Astrocyte (in vitro differentiated cells and primary cell): ENCODE results near the gene GATA6. TPM values are rescaled to one million over a fixed set of nuclear protein-coding genes. Genes with fewer than 3 reads are reported as not detected.

Source experiments
- DNase-seq: peaks from one replicate; pipeline ENCODE4 v3.0.0-alpha.2; 2010; ENCODE audit warnings: low read depth
- FAIRE-seq: peaks from 2 replicates; lab custom pipeline; 2011; peaks lifted over from hg19 to GRCh38; lab: Jason Lieb, UNC
- H2AFZ ChIP-seq: 2 replicates; pipeline ENCODE4 v1.6.0; 2012; ENCODE audit warnings: low read depth, low read length, inconsistent platforms
- H3K27ac ChIP-seq: 2 replicates; pipeline ENCODE4 v1.5.1; 2011; ENCODE audit warnings: low read depth, low read length, inconsistent platforms
- H3K27me3 ChIP-seq: 2 replicates; pipeline ENCODE4 v1.6.0; 2011; ENCODE audit warnings: low read length, inconsistent platforms; ENCODE audit not compliant: insufficient read depth
- H3K36me3 ChIP-seq: 2 replicates; pipeline ENCODE4 v1.5.1; 2011; ENCODE audit warnings: low read length, inconsistent platforms; ENCODE audit not compliant: insufficient read depth
- H3K4me1 ChIP-seq: 2 replicates; pipeline ENCODE4 v1.5.1; 2011; ENCODE audit warnings: low read length, inconsistent platforms; ENCODE audit not compliant: insufficient read depth
- H3K4me2 ChIP-seq: 2 replicates; pipeline ENCODE4 v1.6.0; 2012; ENCODE audit warnings: low read length, inconsistent platforms
- H3K4me3 ChIP-seq: 2 replicates; pipeline ENCODE4 v1.5.1; 2011; ENCODE audit warnings: low read depth, mild to moderate bottlenecking, low read length, inconsistent platforms; ENCODE audit not compliant: insufficient read depth
- H3K79me2 ChIP-seq: 2 replicates; pipeline ENCODE4 v1.6.0; 2012; ENCODE audit warnings: mild to moderate bottlenecking, low read length, inconsistent platforms; ENCODE audit not compliant: insufficient read depth
- H3K9ac ChIP-seq: 2 replicates; pipeline ENCODE4 v1.6.0; 2012; ENCODE audit warnings: mild to moderate bottlenecking, low read length, inconsistent platforms
- H3K9me3 ChIP-seq: 2 replicates; pipeline ENCODE4 v1.5.1; 2012; ENCODE audit warnings: low read depth, mild to moderate bottlenecking, low read length, inconsistent platforms; ENCODE audit not compliant: insufficient read depth
- H4K20me1 ChIP-seq: 2 replicates; pipeline ENCODE4 v1.6.0; 2012; ENCODE audit warnings: low read length, inconsistent platforms; ENCODE audit not compliant: insufficient read depth
- H3K27ac Mint-ChIP-seq: one replicate; pipeline ENCODE4 v1.8.0; 2021; ENCODE audit warnings: mild to moderate bottlenecking, mixed read lengths; ENCODE audit not compliant: unreplicated experiment
- H3K27me3 Mint-ChIP-seq: one replicate; pipeline ENCODE4 v1.8.0; 2021; ENCODE audit warnings: low read depth, mixed read lengths; ENCODE audit not compliant: unreplicated experiment
- H3K36me3 Mint-ChIP-seq: one replicate; pipeline ENCODE4 v1.8.0; 2021; ENCODE audit warnings: low read depth, mixed read lengths; ENCODE audit not compliant: unreplicated experiment
- H3K4me1 Mint-ChIP-seq: one replicate; pipeline ENCODE4 v1.8.0; 2021; ENCODE audit warnings: low read depth, mixed read lengths; ENCODE audit not compliant: unreplicated experiment
- H3K4me3 Mint-ChIP-seq: one replicate; pipeline ENCODE4 v1.8.0; 2021; ENCODE audit warnings: mild to moderate bottlenecking, moderate library complexity, mixed read lengths; ENCODE audit not compliant: unreplicated experiment
- H3K9me3 Mint-ChIP-seq: one replicate; pipeline ENCODE4 v1.8.0; 2021; ENCODE audit warnings: mild to moderate bottlenecking, mixed read lengths; ENCODE audit not compliant: unreplicated experiment
- CTCF ChIP-seq: IDR thresholded peaks from 2 replicates; pipeline ENCODE4 v1.5.1; 2011; ENCODE audit warnings: low read depth, mild to moderate bottlenecking, inconsistent platforms, low read length, moderate library complexity; ENCODE audit not compliant: insufficient read depth
- EZH2 ChIP-seq: IDR thresholded peaks from 2 replicates; pipeline ENCODE4 v1.6.1; 2012; ENCODE audit warnings: mild to moderate bottlenecking, low read length, inconsistent platforms; ENCODE audit not compliant: insufficient read depth
- total RNA-seq: library from RNA; stranded (reverse); gene quantifications from 2 replicates; pipeline ENCODE4 v1.2.1, GENCODE V29; 2021

GATA6 gene
- total RNA-seq, 1 donor from 2014 or later = 9.4 TPM

GRCh38 chr18:22224339-22224738, 55.0 kb downstream of the GATA6 start:
- H3K27me3 ChIP-seq = no peaks in the 10 kb centered on the region
- Mint-ChIP-seq H3K27me3 (no peaks in the 10 kb centered on the region), H3K4me1 (peaks cover 12% of the 10 kb centered on the region), H3K4me3 (no peak overlapping the region), H3K36me3 (no peaks in the 10 kb centered on the region), H3K9me3 (no peaks in the 10 kb centered on the region), H3K27ac (no peak overlapping the region)
- H3K9me3 ChIP-seq = no peaks in the 10 kb centered on the region
- H3K4me1 ChIP-seq = peaks cover 13% of the 10 kb centered on the region
- H4K20me1 ChIP-seq = no peaks in the 10 kb centered on the region
- FAIRE-seq (no peak), DNase-seq (no peak)
- H3K27ac ChIP-seq = no peak overlapping the region
- no peak overlapping the region for H3K4me2 ChIP-seq
- TF ChIP-seq EZH2 (no peak), CTCF (no peak)
- H3K36me3 ChIP-seq = no peaks in the 10 kb centered on the region
- peak overlapping the region; percentile 43 for H3K9ac ChIP-seq
- H2AFZ ChIP-seq = no peak overlapping the region
- H3K79me2 ChIP-seq = no peaks in the 10 kb centered on the region
- H3K4me3 ChIP-seq = no peak overlapping the region

GRCh38 chr18:22226801-22227200, 57.4 kb downstream of the GATA6 start:
- Mint-ChIP-seq H3K27ac (no peak overlapping the region), H3K36me3 (no peaks in the 10 kb centered on the region), H3K27me3 (no peaks in the 10 kb centered on the region), H3K9me3 (no peaks in the 10 kb centered on the region), H3K4me3 (no peak overlapping the region), H3K4me1 (peaks cover 21% of the 10 kb centered on the region)
- H3K36me3 ChIP-seq = no peaks in the 10 kb centered on the region
- H2AFZ ChIP-seq = no peak overlapping the region
- H3K4me2 ChIP-seq = no peak overlapping the region
- H3K4me3 ChIP-seq = no peak overlapping the region
- no peaks in the 10 kb centered on the region for H3K27me3 ChIP-seq
- FAIRE-seq = no peak
- no peaks in the 10 kb centered on the region for H3K79me2 ChIP-seq
- no peak overlapping the region for H3K27ac ChIP-seq
- no peaks in the 10 kb centered on the region for H3K9me3 ChIP-seq
- peaks cover 24% of the 10 kb centered on the region for H3K4me1 ChIP-seq
- peak; percentile 30 for DNase-seq
- TF ChIP-seq EZH2 = no peak
- no peak for TF ChIP-seq CTCF
- H3K9ac ChIP-seq = no peak overlapping the region
- no peaks in the 10 kb centered on the region for H4K20me1 ChIP-seq

- H3K27ac Mint-ChIP-seq = no peak overlapping the region
- no peaks in the 10 kb centered on the region for H3K36me3 ChIP-seq
- TF ChIP-seq EZH2 (no peak), CTCF (no peak)
- H4K20me1 ChIP-seq = no peaks in the 10 kb centered on the region
- H3K27ac ChIP-seq = no peak overlapping the region
- H3K4me3 ChIP-seq = no peak overlapping the region
- no peaks in the 10 kb centered on the region for H3K27me3 Mint-ChIP-seq
- DNase-seq (peak; percentile 65), FAIRE-seq (peak; percentile 13)
- H3K4me1 Mint-ChIP-seq = peaks cover 14% of the 10 kb centered on the region
- no peaks in the 10 kb centered on the region for H3K27me3 ChIP-seq
- no peak overlapping the region for H2AFZ ChIP-seq
- H3K4me1 ChIP-seq = peaks cover 16% of the 10 kb centered on the region
- H3K9me3 Mint-ChIP-seq = no peaks in the 10 kb centered on the region
- peak overlapping the region; percentile 0 for H3K9ac ChIP-seq
- no peaks in the 10 kb centered on the region for H3K79me2 ChIP-seq
- no peaks in the 10 kb centered on the region for H3K9me3 ChIP-seq
- peak overlapping the region; percentile 0 for H3K4me2 ChIP-seq
- H3K4me3 Mint-ChIP-seq = no peak overlapping the region
- H3K36me3 Mint-ChIP-seq = no peaks in the 10 kb centered on the region
Measured at GRCh38 chr18:22228976-22229375, 59.6 kb downstream of the GATA6 start.
